ENCODE measurements around the gene HS3ST4. TPM values are rescaled to one million over a fixed set of nuclear protein-coding genes. Genes with fewer than 3 reads are reported as not detected.
"Not testable (repeated sequence)": the region's sequence is repeated elsewhere in the genome, so short reads cannot be mapped to it uniquely, and the experiment has no call there.

HS3ST4 gene
- total RNA-seq, 4 donors from 2014 or later = 0.11 TPM; not detected in 3

- WGBS, 2 donors = 42 to 47% methylated on average over 10 of the region's 10 CpGs
- H3K27ac ChIP-seq = no peak overlapping the region
- no peaks in the 10 kb centered on the region for H3K27me3 ChIP-seq
- H3K4me1 ChIP-seq = no peaks in the 10 kb centered on the region
- TF ChIP-seq, protein P1, sequence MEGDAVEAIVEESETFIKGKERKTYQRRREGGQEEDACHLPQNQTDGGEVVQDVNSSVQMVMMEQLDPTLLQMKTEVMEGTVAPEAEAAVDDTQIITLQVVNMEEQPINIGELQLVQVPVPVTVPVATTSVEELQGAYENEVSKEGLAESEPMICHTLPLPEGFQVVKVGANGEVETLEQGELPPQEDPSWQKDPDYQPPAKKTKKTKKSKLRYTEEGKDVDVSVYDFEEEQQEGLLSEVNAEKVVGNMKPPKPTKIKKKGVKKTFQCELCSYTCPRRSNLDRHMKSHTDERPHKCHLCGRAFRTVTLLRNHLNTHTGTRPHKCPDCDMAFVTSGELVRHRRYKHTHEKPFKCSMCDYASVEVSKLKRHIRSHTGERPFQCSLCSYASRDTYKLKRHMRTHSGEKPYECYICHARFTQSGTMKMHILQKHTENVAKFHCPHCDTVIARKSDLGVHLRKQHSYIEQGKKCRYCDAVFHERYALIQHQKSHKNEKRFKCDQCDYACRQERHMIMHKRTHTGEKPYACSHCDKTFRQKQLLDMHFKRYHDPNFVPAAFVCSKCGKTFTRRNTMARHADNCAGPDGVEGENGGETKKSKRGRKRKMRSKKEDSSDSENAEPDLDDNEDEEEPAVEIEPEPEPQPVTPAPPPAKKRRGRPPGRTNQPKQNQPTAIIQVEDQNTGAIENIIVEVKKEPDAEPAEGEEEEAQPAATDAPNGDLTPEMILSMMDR (IDR thresholded peaks at IDR 0.05) = no peak
- TF ChIP-seq POLR2A (IDR thresholded peaks at IDR 0.05) = no peak
- no peaks in the 10 kb centered on the region for H3K36me3 ChIP-seq
- DNase-seq = no peak
- intact Hi-C loops (cut with DNase I) = no loop called here
- H3K4me3 ChIP-seq (replicated peaks in 1 of 3) = no peak overlapping the region
- no peaks in the 10 kb centered on the region for H3K9me3 ChIP-seq
These were observed 387.1 kb downstream of the HS3ST4 start for GRCh38 chr16:26078716-26079355.

GRCh38 chr16:26087091-26087490 is 395.3 kb downstream of the HS3ST4 start:
- Histone ChIP-seq H3K4me3 (replicated peaks in 1 of 3) (no peak overlapping the region), H3K27me3 (no peaks in the 10 kb centered on the region), H3K36me3 (no peaks in the 10 kb centered on the region), H3K27ac (no peak overlapping the region), H3K4me1 (no peaks in the 10 kb centered on the region), H3K9me3 (no peaks in the 10 kb centered on the region)
- intact Hi-C loops (cut with DNase I) = no loop called here
- 38 to 42% methylated on average over 2 of the region's 2 CpGs for WGBS, 2 donors
- no peak for TF ChIP-seq POLR2A (IDR thresholded peaks at IDR 0.05)
- DNase-seq = no peak

GRCh38 chr16:26091511-26091910 is 399.8 kb downstream of the HS3ST4 start:
- Histone ChIP-seq H3K36me3 (no peaks in the 10 kb centered on the region), H3K27ac (no peak overlapping the region), H3K4me1 (no peaks in the 10 kb centered on the region), H3K9me3 (no peaks in the 10 kb centered on the region), H3K4me3 (replicated peaks in 1 of 3) (no peak overlapping the region), H3K27me3 (no peaks in the 10 kb centered on the region)
- intact Hi-C loops (cut with DNase I) = no loop called here
- 81 to 94% methylated on average over 1 of the region's 1 CpG for WGBS, 2 donors
- TF ChIP-seq POLR2A (IDR thresholded peaks at IDR 0.05) = no peak
- TF ChIP-seq, protein P1 (IDR thresholded peaks at IDR 0.05) = no peak
- no peak for DNase-seq

DNA sequence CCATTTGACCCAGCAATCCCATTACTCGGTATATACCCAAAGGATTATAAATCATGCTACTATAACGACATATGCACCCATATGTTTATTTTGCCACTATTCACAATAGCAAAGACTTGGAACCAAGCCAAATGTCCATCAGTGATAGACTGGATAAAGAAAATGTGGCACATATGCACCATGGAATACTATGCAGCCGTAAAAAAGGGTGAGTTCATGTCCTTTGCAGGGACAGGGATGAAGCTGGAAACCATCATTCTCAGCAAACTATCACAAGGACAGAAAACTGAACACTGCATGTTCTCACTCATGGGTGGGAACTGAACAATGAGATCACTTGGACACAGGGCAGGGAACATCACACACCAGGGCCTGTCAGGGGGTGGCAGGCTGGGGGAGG is 406.4 kb downstream of the HS3ST4 start:
- intact Hi-C loops (cut with DNase I); H3K27ac ChIP-seq; H3K4me1 ChIP-seq; H3K4me3 ChIP-seq (replicated peaks in 1 of 3); DNase-seq; H3K9me3 ChIP-seq; H3K36me3 ChIP-seq; H3K27me3 ChIP-seq: not testable (repeated sequence)
- WGBS, 2 donors = 95 to 96% methylated on average over 3 of the region's 3 CpGs

DNA sequence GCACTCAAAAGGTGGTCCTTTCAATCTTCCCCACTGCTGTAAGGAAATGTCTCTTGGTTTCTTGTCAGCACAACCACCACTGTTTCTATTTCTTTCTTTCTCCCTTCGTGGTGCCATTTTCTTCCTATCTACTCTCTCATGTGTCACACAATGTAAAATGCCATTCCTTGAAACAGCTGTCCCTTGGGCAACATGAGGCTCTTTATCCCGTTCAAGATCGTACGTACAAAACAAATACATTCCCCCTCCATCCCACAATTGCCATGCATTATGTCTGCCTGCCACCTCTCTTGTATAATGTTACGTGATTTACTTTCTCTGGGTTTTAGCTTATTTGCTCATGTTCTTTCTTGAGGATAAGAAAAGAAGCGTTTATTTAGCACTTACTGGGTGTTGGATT is 410.6 kb downstream of the HS3ST4 start:
- no peaks in the 10 kb centered on the region for H3K36me3 ChIP-seq
- no peak for DNase-seq
- no peaks in the 10 kb centered on the region for H3K27me3 ChIP-seq
- WGBS, 2 donors = 58 to 64% methylated on average over 6 of the region's 6 CpGs
- no peaks in the 10 kb centered on the region for H3K9me3 ChIP-seq
- TF ChIP-seq, protein P1 (IDR thresholded peaks at IDR 0.05) = no peak
- no peak for TF ChIP-seq POLR2A (IDR thresholded peaks at IDR 0.05)
- no peak overlapping the region for H3K4me3 ChIP-seq (replicated peaks in 1 of 3)
- no peak overlapping the region for H3K27ac ChIP-seq
- intact Hi-C loops (cut with DNase I) = no loop called here
- H3K4me1 ChIP-seq = no peaks in the 10 kb centered on the region

DNA sequence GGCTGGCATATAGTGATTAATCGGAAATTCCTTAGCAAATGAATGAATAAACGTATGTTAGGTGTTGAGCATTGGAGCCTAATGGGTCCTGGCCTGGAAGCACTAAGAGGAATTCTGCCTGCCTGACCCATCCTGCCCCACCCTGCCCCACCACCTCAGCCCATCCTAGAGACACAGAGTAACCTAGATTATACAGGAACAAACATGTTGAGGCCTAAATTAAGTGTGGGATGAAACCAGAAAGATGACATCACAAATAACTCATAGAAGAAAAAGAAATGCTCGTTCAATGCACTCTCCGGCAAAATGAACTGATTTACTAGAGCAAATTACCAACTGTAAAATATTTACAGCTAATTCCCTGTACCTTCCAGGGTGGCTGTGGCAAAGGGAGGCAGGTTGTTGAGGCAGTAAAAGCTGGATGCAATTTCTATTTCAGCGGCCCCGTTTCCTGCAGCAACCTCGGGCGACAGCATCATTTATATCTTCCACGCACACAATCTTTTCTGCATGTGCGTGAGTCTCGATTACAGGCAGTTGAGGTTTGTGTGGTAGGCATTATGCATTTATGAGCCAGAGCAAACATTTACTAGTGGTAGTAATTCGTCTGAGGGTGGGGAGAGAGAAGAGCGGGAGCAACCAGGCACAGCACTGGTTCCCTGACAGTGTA is 417.2 kb downstream of the HS3ST4 start:
- intact Hi-C loops (cut with DNase I) = no loop called here
- no peak for DNase-seq
- Histone ChIP-seq H3K4me1 (no peaks in the 10 kb centered on the region), H3K4me3 (replicated peaks in 1 of 3) (no peak overlapping the region), H3K36me3 (no peaks in the 10 kb centered on the region), H3K27me3 (no peaks in the 10 kb centered on the region), H3K27ac (no peak overlapping the region), H3K9me3 (no peaks in the 10 kb centered on the region)
- TF ChIP-seq POLR2A (IDR thresholded peaks at IDR 0.05) = no peak
- TF ChIP-seq, protein P1 (IDR thresholded peaks at IDR 0.05) = no peak
- WGBS, 2 donors = 80 to 83% methylated on average over 13 of the region's 13 CpGs

Data from thyroid gland (tissue), 4 donors.